H4 (cell line): ENCODE data around the gene RTP2. TPM values are rescaled to one million over a fixed set of nuclear protein-coding genes. Genes with fewer than 3 reads are reported as not detected.
A peak's percentile ranks its signal among the peaks of the same experiment; 100 is the strongest.

Experiments
- DNase-seq: peaks from one replicate; pipeline ENCODE4 v3.0.0-alpha.2; 2015; ENCODE audit warnings: low spot score
- total RNA-seq: library from RNA; depleted of rRNA; stranded (reverse); fragments of >200 nt; shearing (Covaris generic); gene quantifications from 2 replicates; pipeline ENCODE4 v1.2.3, GENCODE V29; 2014; rRNA removed

RTP2 gene
- not detected in 2 replicates for total RNA-seq

GRCh38 chr3:187702507-187703033 lies at the start of gene RTP2:
Gene RTP2, minus strand, starts transcription at chr3:187702557. Its CDS starts 429 bp downstream, at chr3:187702128.
- DNase-seq = peak; percentile 36

GRCh38 chr3:187750513-187751123 lies 48.3 kb upstream of the RTP2 start:
- DNase-seq = peak; percentile 23

GRCh38 chr3:187750006-187750512 lies 47.7 kb upstream of the RTP2 start:
- DNase-seq = peak; percentile 62

- peak; percentile 84 for DNase-seq
Observed at GRCh38 chr3:187748050-187748481, 45.7 kb upstream of the RTP2 start.

GRCh38 chr3:187747506-187747905 lies 45.1 kb upstream of the RTP2 start:
- DNase-seq = no peak

GRCh38 chr3:187746442-187747281 lies 44.3 kb upstream of the RTP2 start:
- peak; percentile 29 for DNase-seq

- DNase-seq = no peak
Observed at GRCh38 chr3:187746059-187746441, 43.7 kb upstream of the RTP2 start.

GRCh38 chr3:187745201-187746058 lies 43.1 kb upstream of the RTP2 start, which contains the start of gene BCL6:
Gene BCL6, minus strand, starts transcription at chr3:187745468. Its CDS starts 11,775 bp downstream, at chr3:187733693.
- DNase-seq = peak; percentile 99

GRCh38 chr3:187744169-187745151 lies 42.1 kb upstream of the RTP2 start:
- peak; percentile 44 for DNase-seq

- DNase-seq = peak; percentile 19
Observed at GRCh38 chr3:187743195-187744141, 41.1 kb upstream of the RTP2 start.

- DNase-seq = no peak
Observed at GRCh38 chr3:187742351-187743171, 40.2 kb upstream of the RTP2 start.

GRCh38 chr3:187741403-187742350 lies 39.3 kb upstream of the RTP2 start:
- peak; percentile 82 for DNase-seq

GRCh38 chr3:187740421-187741399 lies 38.4 kb upstream of the RTP2 start:
- DNase-seq = peak; percentile 50

GRCh38 chr3:187739561-187740332 lies 37.4 kb upstream of the RTP2 start:
- peak; percentile 82 for DNase-seq

- no peak for DNase-seq
Observed at GRCh38 chr3:187739094-187739560, 36.8 kb upstream of the RTP2 start.
